Measurements from ENCODE around the gene SAMD11. TPM values are rescaled to one million over a fixed set of nuclear protein-coding genes. Genes with fewer than 3 reads are reported as not detected.

The SAMD11 gene
- total RNA-seq, 1 experiment from 2014 or later = 0.54 TPM

- intact Hi-C loops (cut with micrococcal nuclease; ENCODE audit: unreplicated experiment) = no loop called here
- Mint-ChIP-seq H3K27ac (ENCODE audit: unreplicated experiment) (no peak overlapping the region), H3K4me3 (ENCODE audit: low read depth, unreplicated experiment) (no peak overlapping the region), H3K36me3 (ENCODE audit: insufficient read depth, unreplicated experiment) (peaks cover 35% of the 10 kb centered on the region), H3K9me3 (ENCODE audit: low read depth, unreplicated experiment) (no peaks in the 10 kb centered on the region), H3K4me1 (ENCODE audit: low read depth, unreplicated experiment) (no peaks in the 10 kb centered on the region), H3K27me3 (ENCODE audit: unreplicated experiment) (no peaks in the 10 kb centered on the region)
- BruUV-seq (replicated peaks) = no TSS peak
- CTCF ChIA-PET = no interaction called here
- TF ChIP-seq CTCF (IDR thresholded peaks at IDR 0.05; ENCODE audit: unreplicated experiment) = no peak
- DNase-seq = no peak
These were observed 24.2 kb downstream of the SAMD11 start for GRCh38 chr1:947958-948357.

- H3K27ac Mint-ChIP-seq (ENCODE audit: unreplicated experiment) = no peak overlapping the region
- no peak for DNase-seq
- CTCF ChIA-PET = no interaction called here
- intact Hi-C loops (cut with micrococcal nuclease; ENCODE audit: unreplicated experiment) = no loop called here
- no peaks in the 10 kb centered on the region for H3K27me3 Mint-ChIP-seq (ENCODE audit: unreplicated experiment)
- no peaks in the 10 kb centered on the region for H3K9me3 Mint-ChIP-seq (ENCODE audit: low read depth, unreplicated experiment)
- H3K4me1 Mint-ChIP-seq (ENCODE audit: low read depth, unreplicated experiment) = no peaks in the 10 kb centered on the region
- no peak overlapping the region for H3K4me3 Mint-ChIP-seq (ENCODE audit: low read depth, unreplicated experiment)
- no peak for TF ChIP-seq CTCF (IDR thresholded peaks at IDR 0.05; ENCODE audit: unreplicated experiment)
- no TSS peak for BruUV-seq (replicated peaks)
- H3K36me3 Mint-ChIP-seq (ENCODE audit: insufficient read depth, unreplicated experiment) = peaks cover 22% of the 10 kb centered on the region
These were observed 26.5 kb downstream of the SAMD11 start for GRCh38 chr1:950268-950667.

GRCh38 chr1:950881-951280 is 27.2 kb downstream of the SAMD11 start:
- CTCF ChIA-PET = no interaction called here
- no peak overlapping the region for H3K27ac Mint-ChIP-seq (ENCODE audit: unreplicated experiment)
- no peaks in the 10 kb centered on the region for H3K27me3 Mint-ChIP-seq (ENCODE audit: unreplicated experiment)
- TF ChIP-seq CTCF (IDR thresholded peaks at IDR 0.05; ENCODE audit: unreplicated experiment) = no peak
- intact Hi-C loops (cut with micrococcal nuclease; ENCODE audit: unreplicated experiment) = no loop called here
- no peak for DNase-seq
- H3K36me3 Mint-ChIP-seq (ENCODE audit: insufficient read depth, unreplicated experiment) = peaks cover 17% of the 10 kb centered on the region
- H3K4me1 Mint-ChIP-seq (ENCODE audit: low read depth, unreplicated experiment) = no peaks in the 10 kb centered on the region
- H3K9me3 Mint-ChIP-seq (ENCODE audit: low read depth, unreplicated experiment) = no peaks in the 10 kb centered on the region
- H3K4me3 Mint-ChIP-seq (ENCODE audit: low read depth, unreplicated experiment) = no peak overlapping the region
- no TSS peak for BruUV-seq (replicated peaks)

GRCh38 chr1:951364-951763 is 27.6 kb downstream of the SAMD11 start:
- H3K4me3 Mint-ChIP-seq (ENCODE audit: low read depth, unreplicated experiment) = no peak overlapping the region
- no peak overlapping the region for H3K27ac Mint-ChIP-seq (ENCODE audit: unreplicated experiment)
- intact Hi-C loops (cut with micrococcal nuclease; ENCODE audit: unreplicated experiment) = no loop called here
- no peaks in the 10 kb centered on the region for H3K4me1 Mint-ChIP-seq (ENCODE audit: low read depth, unreplicated experiment)
- peak; percentile 25 for TF ChIP-seq CTCF (IDR thresholded peaks at IDR 0.05; ENCODE audit: unreplicated experiment)
- DNase-seq = no peak
- no peaks in the 10 kb centered on the region for H3K27me3 Mint-ChIP-seq (ENCODE audit: unreplicated experiment)
- peaks cover 14% of the 10 kb centered on the region for H3K36me3 Mint-ChIP-seq (ENCODE audit: insufficient read depth, unreplicated experiment)
- no peaks in the 10 kb centered on the region for H3K9me3 Mint-ChIP-seq (ENCODE audit: low read depth, unreplicated experiment)
- BruUV-seq (replicated peaks) = no TSS peak
- CTCF ChIA-PET = no interaction called here

- Mint-ChIP-seq H3K4me1 (ENCODE audit: low read depth, unreplicated experiment) (peaks cover 4% of the 10 kb centered on the region), H3K27me3 (ENCODE audit: unreplicated experiment) (no peaks in the 10 kb centered on the region), H3K27ac (ENCODE audit: unreplicated experiment) (no peak overlapping the region), H3K9me3 (ENCODE audit: low read depth, unreplicated experiment) (no peaks in the 10 kb centered on the region), H3K4me3 (ENCODE audit: low read depth, unreplicated experiment) (no peak overlapping the region), H3K36me3 (ENCODE audit: insufficient read depth, unreplicated experiment) (peaks cover 14% of the 10 kb centered on the region)
- no TSS peak for BruUV-seq (replicated peaks)
- intact Hi-C loops (cut with micrococcal nuclease; ENCODE audit: unreplicated experiment) = no loop called here
- no peak for DNase-seq
- TF ChIP-seq CTCF (IDR thresholded peaks at IDR 0.05; ENCODE audit: unreplicated experiment) = no peak
- CTCF ChIA-PET = no interaction called here
These were observed 28.5 kb downstream of the SAMD11 start for GRCh38 chr1:952201-952600.
